Measurements from ENCODE around the gene DHX57.

Gene DHX57

GRCh38 chr2:38750011-38750890, 125.5 kb downstream of the DHX57 start:
- DNase-seq = peak; percentile 54 to 57

GRCh38 chr2:38748943-38749804, 126.6 kb downstream of the DHX57 start:
- DNase-seq = no peak

DNA sequence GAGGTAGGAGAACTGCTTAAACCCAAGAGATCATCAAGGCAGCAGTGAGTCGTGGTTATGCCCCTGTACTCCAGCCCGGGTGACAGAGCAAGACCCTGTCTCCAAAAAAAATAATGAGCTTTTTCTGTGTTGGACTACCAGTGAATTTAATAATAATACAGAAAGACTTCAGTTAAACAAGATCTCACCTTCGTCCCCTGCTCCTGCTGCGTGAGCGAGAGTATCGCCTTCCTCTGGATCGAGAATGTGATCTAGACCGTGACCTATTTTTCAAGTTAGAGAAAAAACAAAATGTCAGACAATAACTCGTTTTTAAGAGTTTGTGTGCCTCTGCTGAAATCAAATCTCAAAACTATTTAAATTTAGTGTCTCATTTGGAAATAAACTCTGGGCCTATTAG, 127.3 kb downstream of the DHX57 start:
- DNase-seq = no peak

DNA sequence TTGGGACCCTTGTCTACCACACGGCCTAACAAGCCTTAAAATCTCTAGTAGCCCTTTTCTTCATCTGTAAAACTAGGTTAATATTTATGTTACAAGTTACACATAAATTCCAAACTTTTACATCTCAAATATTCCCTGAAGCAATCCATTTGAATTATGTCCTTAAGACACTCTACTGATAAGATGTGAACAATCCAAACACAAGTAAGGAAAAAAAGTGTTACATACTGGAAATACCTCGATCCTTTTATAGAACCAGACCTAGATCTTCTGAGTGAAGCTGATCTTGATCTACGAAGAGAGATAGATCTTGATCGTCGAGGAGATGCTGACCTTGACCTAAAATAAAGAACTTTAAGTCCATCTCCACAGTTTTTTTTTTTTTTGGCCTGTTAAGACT, 127.9 kb downstream of the DHX57 start:
- DNase-seq = no peak
